ENCODE results near the gene TFPT. TPM values are rescaled to one million over a fixed set of nuclear protein-coding genes. Genes with fewer than 3 reads are reported as not detected.

Gene TFPT
- total RNA-seq, 4 donors from 2014 or later = 7.7 to 17.9 (median 13.5) TPM

- TF ChIP-seq, protein P1, sequence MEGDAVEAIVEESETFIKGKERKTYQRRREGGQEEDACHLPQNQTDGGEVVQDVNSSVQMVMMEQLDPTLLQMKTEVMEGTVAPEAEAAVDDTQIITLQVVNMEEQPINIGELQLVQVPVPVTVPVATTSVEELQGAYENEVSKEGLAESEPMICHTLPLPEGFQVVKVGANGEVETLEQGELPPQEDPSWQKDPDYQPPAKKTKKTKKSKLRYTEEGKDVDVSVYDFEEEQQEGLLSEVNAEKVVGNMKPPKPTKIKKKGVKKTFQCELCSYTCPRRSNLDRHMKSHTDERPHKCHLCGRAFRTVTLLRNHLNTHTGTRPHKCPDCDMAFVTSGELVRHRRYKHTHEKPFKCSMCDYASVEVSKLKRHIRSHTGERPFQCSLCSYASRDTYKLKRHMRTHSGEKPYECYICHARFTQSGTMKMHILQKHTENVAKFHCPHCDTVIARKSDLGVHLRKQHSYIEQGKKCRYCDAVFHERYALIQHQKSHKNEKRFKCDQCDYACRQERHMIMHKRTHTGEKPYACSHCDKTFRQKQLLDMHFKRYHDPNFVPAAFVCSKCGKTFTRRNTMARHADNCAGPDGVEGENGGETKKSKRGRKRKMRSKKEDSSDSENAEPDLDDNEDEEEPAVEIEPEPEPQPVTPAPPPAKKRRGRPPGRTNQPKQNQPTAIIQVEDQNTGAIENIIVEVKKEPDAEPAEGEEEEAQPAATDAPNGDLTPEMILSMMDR (IDR thresholded peaks at IDR 0.05) = no peak
- TF ChIP-seq POLR2A (IDR thresholded peaks at IDR 0.05) = no peak
- intact Hi-C loops (cut with DNase I) = no loop called here
- DNase-seq = no peak
These were observed 40.6 kb downstream of the TFPT start for GRCh38 chr19:54074851-54075250.

GRCh38 chr19:54073829-54074228 lies 41.6 kb downstream of the TFPT start:
- DNase-seq = no peak
- Histone ChIP-seq H3K4me3 (replicated peaks in 1 of 3) (no peak overlapping the region), H3K36me3 (no peaks in the 10 kb centered on the region), H3K4me1 (no peaks in the 10 kb centered on the region), H3K27ac (no peak overlapping the region), H3K9me3 (no peaks in the 10 kb centered on the region), H3K27me3 (no peaks in the 10 kb centered on the region)
- intact Hi-C loops (cut with DNase I) = no loop called here
- TF ChIP-seq POLR2A (IDR thresholded peaks at IDR 0.05) = no peak
- TF ChIP-seq, protein P1 (IDR thresholded peaks at IDR 0.05) = no peak
- WGBS, 2 donors = 83 to 87% methylated on average over 10 of the region's 10 CpGs

More at GRCh38 chr19:54074851-54075250, 40.6 kb downstream of the TFPT start:
- H3K27me3 ChIP-seq = no peaks in the 10 kb centered on the region
- WGBS, 2 donors = 68 to 75% methylated on average over 9 of the region's 9 CpGs
- no peak overlapping the region for H3K4me3 ChIP-seq (replicated peaks in 1 of 3)
- H3K27ac ChIP-seq = no peak overlapping the region
- no peaks in the 10 kb centered on the region for H3K36me3 ChIP-seq
- H3K9me3 ChIP-seq = no peaks in the 10 kb centered on the region
- no peaks in the 10 kb centered on the region for H3K4me1 ChIP-seq

DNA sequence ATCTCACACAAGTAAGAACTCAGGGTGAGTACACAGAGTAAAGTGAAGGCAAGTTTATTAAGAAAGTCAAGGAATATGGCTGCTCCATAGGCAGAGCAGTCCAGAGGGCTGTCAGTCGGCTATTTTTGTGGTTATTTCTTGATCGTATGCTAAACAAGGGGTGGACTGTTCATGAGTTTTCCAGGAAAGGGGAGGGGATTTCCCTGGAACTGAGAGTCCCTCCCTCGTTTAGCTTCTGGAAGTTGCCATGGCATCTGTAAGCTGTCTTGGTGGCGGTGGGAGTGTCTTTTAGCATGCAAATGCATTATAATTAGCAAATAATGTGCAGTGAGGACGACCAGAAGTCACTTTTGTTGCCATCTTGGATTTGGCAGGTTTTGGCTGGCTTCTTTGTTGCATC lies 46.0 kb downstream of the TFPT start:
- no peak overlapping the region for H3K27ac ChIP-seq
- WGBS, 2 donors = 62 to 75% methylated on average over 5 of the region's 5 CpGs

GRCh38 chr19:54063350-54064116 lies 51.9 kb downstream of the TFPT start, which contains the start of gene VSTM1:
Gene VSTM1, minus strand, starts transcription at chr19:54063897. Its CDS starts 120 bp downstream, at chr19:54063777.
- Histone ChIP-seq H3K4me1 (no peaks in the 10 kb centered on the region), H3K27ac (no peak within 1 kb of the TSS), H3K9me3 (no peaks in the 10 kb centered on the region), H3K4me3 (replicated peaks in 1 of 3) (no peak within 1 kb of the TSS), H3K36me3 (no peaks in the 10 kb centered on the region), H3K27me3 (no peaks in the 10 kb centered on the region)
- intact Hi-C loops (cut with DNase I) = no loop called here
- DNase-seq = no peak
- no peak for TF ChIP-seq POLR2A (IDR thresholded peaks at IDR 0.05)
- TF ChIP-seq, protein P1 (IDR thresholded peaks at IDR 0.05) = no peak
- WGBS, 2 donors = 82 to 86% methylated on average over 34 of the region's 34 CpGs

More for the DNA sequence above, 46.0 kb downstream of the TFPT start:
- no peaks in the 10 kb centered on the region for H3K36me3 ChIP-seq
- intact Hi-C loops (cut with DNase I) = no loop called here
- no peak for TF ChIP-seq POLR2A (IDR thresholded peaks at IDR 0.05)
- TF ChIP-seq, protein P1 (IDR thresholded peaks at IDR 0.05) = no peak
- no peak for DNase-seq
- no peaks in the 10 kb centered on the region for H3K4me1 ChIP-seq
- H3K9me3 ChIP-seq = no peaks in the 10 kb centered on the region
- no peaks in the 10 kb centered on the region for H3K27me3 ChIP-seq
- H3K4me3 ChIP-seq (replicated peaks in 1 of 3) = no peak overlapping the region

DNA sequence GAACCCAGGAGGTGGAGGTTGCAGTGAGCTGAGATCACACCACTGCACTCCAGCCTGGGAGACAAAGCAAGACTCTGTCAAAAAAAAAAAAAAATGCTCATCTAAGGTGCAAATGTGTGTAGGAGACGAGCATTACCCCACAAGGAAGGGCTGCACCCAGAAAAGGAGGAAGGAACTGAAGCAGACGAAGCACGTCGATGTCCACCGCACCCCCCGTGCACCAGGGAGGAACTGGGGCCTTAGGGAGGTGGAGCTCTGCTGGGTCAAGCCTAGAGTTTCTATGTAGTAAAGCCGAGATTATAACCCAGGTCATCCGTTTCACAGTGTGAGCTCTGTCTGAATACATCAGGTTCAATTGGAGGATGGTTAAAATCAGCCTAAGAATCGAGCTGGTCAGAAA lies 52.8 kb downstream of the TFPT start:
- Histone ChIP-seq H3K27me3 (no peaks in the 10 kb centered on the region), H3K4me3 (replicated peaks in 1 of 3) (no peak overlapping the region), H3K36me3 (no peaks in the 10 kb centered on the region), H3K27ac (no peak overlapping the region), H3K4me1 (no peaks in the 10 kb centered on the region), H3K9me3 (no peaks in the 10 kb centered on the region)
- no peak for DNase-seq
- intact Hi-C loops (cut with DNase I) = no loop called here
- TF ChIP-seq, protein P1 (IDR thresholded peaks at IDR 0.05) = no peak
- TF ChIP-seq POLR2A (IDR thresholded peaks at IDR 0.05) = no peak
- 63 to 75% methylated on average over 9 of the region's 9 CpGs for WGBS, 2 donors
